ENCODE results near the gene CTNNA3.

CTNNA3 gene

GRCh38 chr10:66834802-66835201 lies 861.2 kb downstream of the CTNNA3 start:
- Histone ChIP-seq H3K27me3 (ENCODE audit: control insufficient read depth in 2 of 2, insufficient read depth in 2 of 2, low read length in 2 of 2) (no peaks in the 10 kb centered on the region), H3K4me3 (ENCODE audit: low read length in 2 of 2) (no peak overlapping the region), H3K4me1 (ENCODE audit: control insufficient read depth in 2 of 2, insufficient read depth in 2 of 2, low read length in 2 of 2) (peaks cover 0 to 7% of the 10 kb centered on the region in 2 donors), H3K27ac (ENCODE audit: low read depth in 2 of 2, low read length in 2 of 2) (peak overlapping the region; percentile 41 to 70), H3K36me3 (ENCODE audit: control insufficient read depth in 2 of 2, insufficient read depth in 2 of 2, low read length in 2 of 2) (no peaks in the 10 kb centered on the region), H3K9ac (ENCODE audit: low read depth in 1 of 2, low read length in 2 of 2) (no peak overlapping the region), H3K9me3 (ENCODE audit: control insufficient read depth in 2 of 2, low read length in 2 of 2) (no peaks in the 10 kb centered on the region)

GRCh38 chr10:66833861-66834260 lies 862.1 kb downstream of the CTNNA3 start:
- H3K27ac ChIP-seq (ENCODE audit: low read depth in 2 of 2, low read length in 2 of 2) = no peak overlapping the region
- no peaks in the 10 kb centered on the region for H3K36me3 ChIP-seq (ENCODE audit: control insufficient read depth in 2 of 2, insufficient read depth in 2 of 2, low read length in 2 of 2)

GRCh38 chr10:66832781-66833422 lies 863.1 kb downstream of the CTNNA3 start:
- Histone ChIP-seq H3K9me3 (ENCODE audit: control insufficient read depth in 2 of 2, low read length in 2 of 2) (no peaks in the 10 kb centered on the region), H3K4me3 (ENCODE audit: low read length in 2 of 2) (no peak overlapping the region), H3K36me3 (ENCODE audit: control insufficient read depth in 2 of 2, insufficient read depth in 2 of 2, low read length in 2 of 2) (no peaks in the 10 kb centered on the region), H3K4me1 (ENCODE audit: control insufficient read depth in 2 of 2, insufficient read depth in 2 of 2, low read length in 2 of 2) (peaks cover 0 to 11% of the 10 kb centered on the region in 2 donors), H3K27ac (ENCODE audit: low read depth in 2 of 2, low read length in 2 of 2) (no peak overlapping the region), H3K27me3 (ENCODE audit: control insufficient read depth in 2 of 2, insufficient read depth in 2 of 2, low read length in 2 of 2) (no peaks in the 10 kb centered on the region), H3K9ac (ENCODE audit: low read depth in 1 of 2, low read length in 2 of 2) (no peak overlapping the region)

More at GRCh38 chr10:66833861-66834260, 862.1 kb downstream of the CTNNA3 start:
- Histone ChIP-seq H3K9ac (ENCODE audit: low read depth in 1 of 2, low read length in 2 of 2) (no peak overlapping the region), H3K4me1 (ENCODE audit: control insufficient read depth in 2 of 2, insufficient read depth in 2 of 2, low read length in 2 of 2) (peaks cover 0 to 7% of the 10 kb centered on the region in 2 donors), H3K27me3 (ENCODE audit: control insufficient read depth in 2 of 2, insufficient read depth in 2 of 2, low read length in 2 of 2) (no peaks in the 10 kb centered on the region), H3K4me3 (ENCODE audit: low read length in 2 of 2) (no peak overlapping the region), H3K9me3 (ENCODE audit: control insufficient read depth in 2 of 2, low read length in 2 of 2) (no peaks in the 10 kb centered on the region)

GRCh38 chr10:66828957-66829356 lies 867.0 kb downstream of the CTNNA3 start:
- Histone ChIP-seq H3K9me3 (ENCODE audit: control insufficient read depth in 2 of 2, low read length in 2 of 2) (no peaks in the 10 kb centered on the region), H3K27me3 (ENCODE audit: control insufficient read depth in 2 of 2, insufficient read depth in 2 of 2, low read length in 2 of 2) (no peaks in the 10 kb centered on the region)

GRCh38 chr10:66827353-66827752 lies 868.6 kb downstream of the CTNNA3 start:
- Histone ChIP-seq H3K4me1 (ENCODE audit: control insufficient read depth in 2 of 2, insufficient read depth in 2 of 2, low read length in 2 of 2) (peaks cover 2 to 4% of the 10 kb centered on the region in 2 donors), H3K27me3 (ENCODE audit: control insufficient read depth in 2 of 2, insufficient read depth in 2 of 2, low read length in 2 of 2) (no peaks in the 10 kb centered on the region), H3K9me3 (ENCODE audit: control insufficient read depth in 2 of 2, low read length in 2 of 2) (no peaks in the 10 kb centered on the region), H3K9ac (ENCODE audit: low read depth in 1 of 2, low read length in 2 of 2) (no peak overlapping the region), H3K27ac (ENCODE audit: low read depth in 2 of 2, low read length in 2 of 2) (no peak overlapping the region), H3K4me3 (ENCODE audit: low read length in 2 of 2) (no peak overlapping the region), H3K36me3 (ENCODE audit: control insufficient read depth in 2 of 2, insufficient read depth in 2 of 2, low read length in 2 of 2) (no peaks in the 10 kb centered on the region)

More at GRCh38 chr10:66828957-66829356, 867.0 kb downstream of the CTNNA3 start:
- Histone ChIP-seq H3K4me1 (ENCODE audit: control insufficient read depth in 2 of 2, insufficient read depth in 2 of 2, low read length in 2 of 2) (peaks cover 0 to 4% of the 10 kb centered on the region in 2 donors), H3K27ac (ENCODE audit: low read depth in 2 of 2, low read length in 2 of 2) (no peak overlapping the region), H3K36me3 (ENCODE audit: control insufficient read depth in 2 of 2, insufficient read depth in 2 of 2, low read length in 2 of 2) (no peaks in the 10 kb centered on the region), H3K9ac (ENCODE audit: low read depth in 1 of 2, low read length in 2 of 2) (no peak overlapping the region), H3K4me3 (ENCODE audit: low read length in 2 of 2) (no peak overlapping the region)

- Histone ChIP-seq H3K27me3 (ENCODE audit: control insufficient read depth in 2 of 2, insufficient read depth in 2 of 2, low read length in 2 of 2) (no peaks in the 10 kb centered on the region), H3K4me3 (ENCODE audit: low read length in 2 of 2) (no peak overlapping the region), H3K9me3 (ENCODE audit: control insufficient read depth in 2 of 2, low read length in 2 of 2) (no peaks in the 10 kb centered on the region), H3K27ac (ENCODE audit: low read depth in 2 of 2, low read length in 2 of 2) (no peak overlapping the region), H3K36me3 (ENCODE audit: control insufficient read depth in 2 of 2, insufficient read depth in 2 of 2, low read length in 2 of 2) (no peaks in the 10 kb centered on the region), H3K9ac (ENCODE audit: low read depth in 1 of 2, low read length in 2 of 2) (no peak overlapping the region), H3K4me1 (ENCODE audit: control insufficient read depth in 2 of 2, insufficient read depth in 2 of 2, low read length in 2 of 2) (peaks cover 2 to 4% of the 10 kb centered on the region in 2 donors)
Measured at GRCh38 chr10:66823301-66823700, 872.7 kb downstream of the CTNNA3 start.

- Histone ChIP-seq H3K4me1 (ENCODE audit: control insufficient read depth in 2 of 2, insufficient read depth in 2 of 2, low read length in 2 of 2) (peaks cover 0 to 2% of the 10 kb centered on the region in 2 donors), H3K27ac (ENCODE audit: low read depth in 2 of 2, low read length in 2 of 2) (no peak overlapping the region), H3K4me3 (ENCODE audit: low read length in 2 of 2) (no peak overlapping the region), H3K27me3 (ENCODE audit: control insufficient read depth in 2 of 2, insufficient read depth in 2 of 2, low read length in 2 of 2) (no peaks in the 10 kb centered on the region), H3K9me3 (ENCODE audit: control insufficient read depth in 2 of 2, low read length in 2 of 2) (no peaks in the 10 kb centered on the region), H3K9ac (ENCODE audit: low read depth in 1 of 2, low read length in 2 of 2) (no peak overlapping the region), H3K36me3 (ENCODE audit: control insufficient read depth in 2 of 2, insufficient read depth in 2 of 2, low read length in 2 of 2) (no peaks in the 10 kb centered on the region)
Measured at GRCh38 chr10:66822801-66823200, 873.2 kb downstream of the CTNNA3 start.

- Histone ChIP-seq H3K9me3 (ENCODE audit: control insufficient read depth in 2 of 2, low read length in 2 of 2) (no peaks in the 10 kb centered on the region), H3K4me1 (ENCODE audit: control insufficient read depth in 2 of 2, insufficient read depth in 2 of 2, low read length in 2 of 2) (peaks cover 0 to 2% of the 10 kb centered on the region in 2 donors), H3K36me3 (ENCODE audit: control insufficient read depth in 2 of 2, insufficient read depth in 2 of 2, low read length in 2 of 2) (no peaks in the 10 kb centered on the region), H3K9ac (ENCODE audit: low read depth in 1 of 2, low read length in 2 of 2) (no peak overlapping the region), H3K27me3 (ENCODE audit: control insufficient read depth in 2 of 2, insufficient read depth in 2 of 2, low read length in 2 of 2) (no peaks in the 10 kb centered on the region), H3K4me3 (ENCODE audit: low read length in 2 of 2) (no peak overlapping the region), H3K27ac (ENCODE audit: low read depth in 2 of 2, low read length in 2 of 2) (no peak overlapping the region)
Measured at GRCh38 chr10:66819691-66820090, 876.3 kb downstream of the CTNNA3 start.

- no peak overlapping the region for H3K9ac ChIP-seq (ENCODE audit: low read depth in 1 of 2, low read length in 2 of 2)
- no peak overlapping the region for H3K4me3 ChIP-seq (ENCODE audit: low read length in 2 of 2)
- no peaks in the 10 kb centered on the region for H3K4me1 ChIP-seq (ENCODE audit: control insufficient read depth in 2 of 2, insufficient read depth in 2 of 2, low read length in 2 of 2)
- no peaks in the 10 kb centered on the region for H3K27me3 ChIP-seq (ENCODE audit: control insufficient read depth in 2 of 2, insufficient read depth in 2 of 2, low read length in 2 of 2)
- H3K27ac ChIP-seq (ENCODE audit: low read depth in 2 of 2, low read length in 2 of 2) = no peak overlapping the region
- no peaks in the 10 kb centered on the region for H3K9me3 ChIP-seq (ENCODE audit: control insufficient read depth in 2 of 2, low read length in 2 of 2)
- H3K36me3 ChIP-seq (ENCODE audit: control insufficient read depth in 2 of 2, insufficient read depth in 2 of 2, low read length in 2 of 2) = no peaks in the 10 kb centered on the region
Measured at GRCh38 chr10:66813122-66813521, 882.9 kb downstream of the CTNNA3 start.

GRCh38 chr10:66811211-66811610 lies 884.8 kb downstream of the CTNNA3 start:
- H3K4me3 ChIP-seq (ENCODE audit: low read length in 2 of 2) = no peak overlapping the region
- no peaks in the 10 kb centered on the region for H3K27me3 ChIP-seq (ENCODE audit: control insufficient read depth in 2 of 2, insufficient read depth in 2 of 2, low read length in 2 of 2)
- H3K9me3 ChIP-seq (ENCODE audit: control insufficient read depth in 2 of 2, low read length in 2 of 2) = no peaks in the 10 kb centered on the region
- H3K27ac ChIP-seq (ENCODE audit: low read depth in 2 of 2, low read length in 2 of 2) = no peak overlapping the region
- no peaks in the 10 kb centered on the region for H3K4me1 ChIP-seq (ENCODE audit: control insufficient read depth in 2 of 2, insufficient read depth in 2 of 2, low read length in 2 of 2)
- no peaks in the 10 kb centered on the region for H3K36me3 ChIP-seq (ENCODE audit: control insufficient read depth in 2 of 2, insufficient read depth in 2 of 2, low read length in 2 of 2)
- H3K9ac ChIP-seq (ENCODE audit: low read depth in 1 of 2, low read length in 2 of 2) = no peak overlapping the region
